ENCODE results near the gene TTC28. TPM values are rescaled to one million over a fixed set of nuclear protein-coding genes. Genes with fewer than 3 reads are reported as not detected.

Gene TTC28
- total and polyA plus RNA-seq, 7 donors: 1.2 to 12.1 (median 3.5) TPM

DNA sequence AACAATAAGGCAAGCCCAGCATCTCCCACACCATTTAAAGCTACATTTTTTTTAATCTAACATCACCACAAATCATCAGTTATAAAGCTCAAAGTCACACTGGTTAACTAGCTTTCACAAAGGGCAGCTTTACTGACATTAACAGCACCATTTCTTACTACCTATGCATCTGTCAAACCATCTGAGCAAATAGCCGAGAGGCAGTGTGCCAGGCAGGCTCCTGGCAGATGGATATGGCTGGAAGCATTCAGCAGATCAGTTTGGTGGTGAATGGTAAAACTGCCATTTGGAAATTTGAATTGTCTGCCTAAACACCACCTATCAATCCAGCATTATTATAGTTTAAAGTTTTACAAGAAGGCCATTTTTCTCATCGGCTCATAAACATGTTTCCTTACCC is 131.2 kb downstream of the TTC28 start:
- Histone ChIP-seq H3K9me3 (no peaks in the 10 kb centered on the region), H3K36me3 (ENCODE audit: insufficient read depth in 1 of 2, low read depth in 1 of 2) (no peaks in the 10 kb centered on the region), H3K4me1 (peaks cover 3% of the 10 kb centered on the region), H3K27ac (no peak overlapping the region), H3K4me3 (no peak overlapping the region), H3K27me3 (ENCODE audit: insufficient read depth in 3 of 3, low read length in 2 of 3) (no peaks in the 10 kb centered on the region)
- no peak for DNase-seq
- TF ChIP-seq, protein P1, sequence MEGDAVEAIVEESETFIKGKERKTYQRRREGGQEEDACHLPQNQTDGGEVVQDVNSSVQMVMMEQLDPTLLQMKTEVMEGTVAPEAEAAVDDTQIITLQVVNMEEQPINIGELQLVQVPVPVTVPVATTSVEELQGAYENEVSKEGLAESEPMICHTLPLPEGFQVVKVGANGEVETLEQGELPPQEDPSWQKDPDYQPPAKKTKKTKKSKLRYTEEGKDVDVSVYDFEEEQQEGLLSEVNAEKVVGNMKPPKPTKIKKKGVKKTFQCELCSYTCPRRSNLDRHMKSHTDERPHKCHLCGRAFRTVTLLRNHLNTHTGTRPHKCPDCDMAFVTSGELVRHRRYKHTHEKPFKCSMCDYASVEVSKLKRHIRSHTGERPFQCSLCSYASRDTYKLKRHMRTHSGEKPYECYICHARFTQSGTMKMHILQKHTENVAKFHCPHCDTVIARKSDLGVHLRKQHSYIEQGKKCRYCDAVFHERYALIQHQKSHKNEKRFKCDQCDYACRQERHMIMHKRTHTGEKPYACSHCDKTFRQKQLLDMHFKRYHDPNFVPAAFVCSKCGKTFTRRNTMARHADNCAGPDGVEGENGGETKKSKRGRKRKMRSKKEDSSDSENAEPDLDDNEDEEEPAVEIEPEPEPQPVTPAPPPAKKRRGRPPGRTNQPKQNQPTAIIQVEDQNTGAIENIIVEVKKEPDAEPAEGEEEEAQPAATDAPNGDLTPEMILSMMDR (IDR thresholded peaks at IDR 0.05): no peak
- intact Hi-C loops (cut with DNase I): no loop called here
- no peak for ATAC-seq
- 92 to 100% (median 95%) methylated on average over 2 of the region's 2 CpGs for WGBS, 3 donors

DNA sequence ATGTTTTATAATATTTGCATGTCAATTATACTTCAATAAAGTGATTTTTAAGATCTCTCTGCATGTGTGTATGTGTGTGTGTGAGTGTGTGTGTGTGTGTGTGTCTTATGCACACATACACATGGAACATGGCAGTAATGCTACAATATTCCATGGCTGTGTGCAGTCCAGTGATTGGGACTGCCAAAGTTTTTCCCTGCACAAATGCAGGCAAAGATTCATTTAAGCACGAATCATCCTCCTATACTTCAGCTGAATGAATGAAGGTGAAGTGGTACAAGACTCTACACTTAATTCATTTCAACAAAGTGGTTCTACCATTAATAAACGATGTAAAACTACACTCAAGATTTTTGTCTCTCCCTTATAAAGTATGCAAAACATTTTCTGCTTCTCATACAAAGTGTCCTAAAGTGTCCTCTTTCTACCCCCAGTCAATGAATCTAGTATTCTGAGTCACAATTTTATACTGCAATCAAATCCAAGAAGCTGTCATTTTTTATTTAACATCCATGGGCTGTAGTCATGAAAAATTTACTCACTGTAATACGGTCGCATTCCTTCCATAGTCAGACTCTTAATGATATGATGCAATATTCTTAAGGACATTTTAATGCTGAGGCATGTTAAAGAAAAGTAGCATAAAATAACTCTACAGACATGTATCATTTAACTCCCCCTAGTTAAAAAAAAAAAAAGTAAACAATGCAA is 132.4 kb downstream of the TTC28 start:
- no peaks in the 10 kb centered on the region for H3K36me3 ChIP-seq (ENCODE audit: insufficient read depth in 1 of 2, low read depth in 1 of 2)
- no peak for DNase-seq
- no peak overlapping the region for H3K4me3 ChIP-seq
- TF ChIP-seq, protein P1 (IDR thresholded peaks at IDR 0.05): no peak
- H3K4me1 ChIP-seq: peaks cover 3% of the 10 kb centered on the region
- peaks cover 4% of the 10 kb centered on the region for H3K9me3 ChIP-seq
- H3K27ac ChIP-seq: no peak overlapping the region
- ATAC-seq: peak in 1 of 4 donors; percentile 22
- WGBS, 3 donors: 56 to 62% (median 57%) methylated on average over 4 of the region's 4 CpGs
- intact Hi-C loops (cut with DNase I): no loop called here
- no peaks in the 10 kb centered on the region for H3K27me3 ChIP-seq (ENCODE audit: insufficient read depth in 3 of 3, low read length in 2 of 3)

DNA sequence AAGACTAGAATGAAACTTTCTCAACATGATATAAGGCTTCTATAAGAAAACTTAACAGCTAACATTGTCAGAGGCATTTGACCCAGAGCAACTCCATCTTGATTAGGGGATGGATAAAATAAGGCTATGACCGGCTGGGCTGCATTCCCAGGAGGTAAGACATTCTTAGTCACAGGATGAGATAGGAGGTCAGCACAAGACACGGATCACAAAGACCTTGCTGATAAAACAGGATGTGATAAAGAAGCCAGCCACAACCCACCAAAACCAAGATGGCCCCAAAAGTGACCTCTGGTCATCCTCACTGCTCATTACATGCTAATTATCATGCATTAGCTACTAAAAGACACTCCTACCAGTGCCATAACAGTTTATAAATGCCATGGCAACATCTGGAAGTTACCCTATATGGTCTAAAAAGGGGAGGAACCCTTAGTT is 135.2 kb downstream of the TTC28 start:
- no peak overlapping the region for H3K27ac ChIP-seq
- ATAC-seq (no peak), DNase-seq (no peak)
- WGBS, 3 donors: 51 to 69% (median 67%) methylated on average over 2 of the region's 2 CpGs
- TF ChIP-seq, protein P1 (IDR thresholded peaks at IDR 0.05): no peak
- no peaks in the 10 kb centered on the region for H3K27me3 ChIP-seq (ENCODE audit: insufficient read depth in 3 of 3, low read length in 2 of 3)
- no peaks in the 10 kb centered on the region for H3K36me3 ChIP-seq (ENCODE audit: insufficient read depth in 1 of 2, low read depth in 1 of 2)
- H3K4me1 ChIP-seq: peaks cover 3% of the 10 kb centered on the region
- H3K9me3 ChIP-seq: peaks cover 4% of the 10 kb centered on the region
- intact Hi-C loops (cut with DNase I): no loop called here
- no peak overlapping the region for H3K4me3 ChIP-seq

DNA sequence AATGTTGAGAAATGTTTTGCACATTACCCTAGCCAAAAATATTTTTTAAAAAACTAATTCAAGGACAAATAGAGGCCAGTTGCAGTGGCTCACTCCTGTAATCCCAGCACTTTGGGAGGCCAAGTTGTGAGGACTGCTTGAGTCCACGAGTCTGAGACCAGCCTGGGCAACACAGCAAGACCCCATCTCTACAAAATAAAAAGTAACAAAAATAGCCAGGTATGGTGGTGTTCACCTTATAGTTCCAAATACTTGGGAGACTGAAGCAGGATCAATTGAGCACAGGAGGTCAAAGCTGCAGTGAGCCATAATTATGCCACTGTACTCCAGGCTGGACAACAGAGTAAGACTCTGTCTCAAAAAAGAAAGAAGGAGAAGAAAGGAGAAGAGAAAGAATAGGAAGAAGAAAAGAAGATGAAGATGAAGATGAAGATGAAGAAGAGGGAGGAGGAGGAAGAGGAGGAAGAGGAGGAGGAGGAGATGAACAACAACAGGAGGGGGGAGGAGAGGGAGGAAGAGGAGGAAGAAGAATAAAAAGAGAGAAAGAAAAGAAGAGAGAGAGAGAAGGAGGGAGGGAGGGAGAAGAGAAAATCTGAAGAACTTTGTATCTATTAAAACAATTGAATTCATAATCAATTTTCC is 136.5 kb downstream of the TTC28 start:
- intact Hi-C loops (cut with DNase I): no loop called here
- 97 to 100% (median 100%) methylated on average over 1 of the region's 1 CpG for WGBS, 3 donors
- peaks cover 4% of the 10 kb centered on the region for H3K9me3 ChIP-seq

More for the DNA sequence above, 136.5 kb downstream of the TTC28 start:
- peaks cover 3% of the 10 kb centered on the region for H3K4me1 ChIP-seq
- DNase-seq (no peak), ATAC-seq (no peak)
- TF ChIP-seq, protein P1 (IDR thresholded peaks at IDR 0.05): no peak
- H3K4me3 ChIP-seq: no peak overlapping the region
- no peaks in the 10 kb centered on the region for H3K36me3 ChIP-seq (ENCODE audit: insufficient read depth in 1 of 2, low read depth in 1 of 2)
- no peak overlapping the region for H3K27ac ChIP-seq
- no peaks in the 10 kb centered on the region for H3K27me3 ChIP-seq (ENCODE audit: insufficient read depth in 3 of 3, low read length in 2 of 3)

All from psoas muscle (tissue), 8 donors.